ENCODE measurements around the gene CEMIP2.

Gene CEMIP2

DNA sequence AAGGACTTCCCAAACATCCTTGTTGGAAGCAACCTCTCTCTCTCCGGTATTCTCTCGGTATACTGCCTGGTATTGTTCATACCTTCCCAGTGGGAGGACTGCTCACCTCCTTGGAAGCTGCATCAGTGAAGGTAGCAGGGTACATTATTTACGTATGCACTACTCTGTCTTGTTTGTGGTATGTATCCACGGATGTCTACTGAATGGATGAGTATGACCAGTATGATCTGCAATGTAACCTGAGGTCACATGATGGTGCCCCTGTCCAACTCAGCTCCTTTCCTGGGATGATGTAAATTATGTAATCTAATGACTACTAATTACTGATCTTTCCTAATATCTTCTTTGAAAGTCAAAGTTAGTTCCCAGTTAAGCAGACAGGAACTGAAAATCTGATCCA is 32.1 kb downstream of the CEMIP2 start:
- no peaks in the 10 kb centered on the region for H3K27me3 ChIP-seq (ENCODE audit: control insufficient read depth in 1 of 2, insufficient read depth in 2 of 2, low read length in 2 of 2)
- peaks cover 5 to 11% of the 10 kb centered on the region in 2 donors for H3K36me3 ChIP-seq (ENCODE audit: control insufficient read depth in 2 of 2, insufficient read depth in 2 of 2, low read length in 2 of 2)
- H3K9me3 ChIP-seq (ENCODE audit: control insufficient read depth in 2 of 2, low read length in 2 of 2) = no peaks in the 10 kb centered on the region
- no peaks in the 10 kb centered on the region for H3K4me1 ChIP-seq (ENCODE audit: control insufficient read depth, insufficient read depth, low read length)
- no peak overlapping the region for H3K9ac ChIP-seq (ENCODE audit: low read length in 2 of 2)
- no peak overlapping the region for H3K4me3 ChIP-seq (ENCODE audit: low read length in 2 of 2)
- no peak overlapping the region for H3K27ac ChIP-seq (ENCODE audit: low read length)

DNA sequence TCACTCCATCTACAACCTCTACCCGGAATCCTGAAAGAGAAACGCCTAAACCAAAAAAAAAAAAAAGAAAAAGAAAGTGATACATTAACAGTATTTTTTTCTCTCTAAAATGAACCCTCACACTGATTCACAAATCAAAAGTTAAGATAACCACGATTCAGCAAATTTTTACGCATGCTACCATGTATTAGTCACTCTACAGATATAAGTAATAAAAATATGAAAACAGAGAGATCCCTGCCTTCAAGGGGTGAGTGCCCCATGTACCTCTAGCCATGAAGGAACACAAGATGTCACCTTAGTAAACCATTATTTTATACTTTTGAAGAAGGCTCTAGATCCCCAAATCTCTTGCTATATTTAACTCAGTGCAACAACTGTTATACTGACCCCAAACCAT is 33.4 kb downstream of the CEMIP2 start:
- H3K27me3 ChIP-seq (ENCODE audit: control insufficient read depth in 1 of 2, insufficient read depth in 2 of 2, low read length in 2 of 2) = no peaks in the 10 kb centered on the region
- no peaks in the 10 kb centered on the region for H3K9me3 ChIP-seq (ENCODE audit: control insufficient read depth in 2 of 2, low read length in 2 of 2)
- no peak overlapping the region for H3K9ac ChIP-seq (ENCODE audit: low read length in 2 of 2)
- H3K27ac ChIP-seq (ENCODE audit: low read length) = no peak overlapping the region
- H3K4me3 ChIP-seq (ENCODE audit: low read length in 2 of 2) = no peak overlapping the region
- H3K4me1 ChIP-seq (ENCODE audit: control insufficient read depth, insufficient read depth, low read length) = no peaks in the 10 kb centered on the region
- peaks cover 6 to 15% of the 10 kb centered on the region in 2 donors for H3K36me3 ChIP-seq (ENCODE audit: control insufficient read depth in 2 of 2, insufficient read depth in 2 of 2, low read length in 2 of 2)

DNA sequence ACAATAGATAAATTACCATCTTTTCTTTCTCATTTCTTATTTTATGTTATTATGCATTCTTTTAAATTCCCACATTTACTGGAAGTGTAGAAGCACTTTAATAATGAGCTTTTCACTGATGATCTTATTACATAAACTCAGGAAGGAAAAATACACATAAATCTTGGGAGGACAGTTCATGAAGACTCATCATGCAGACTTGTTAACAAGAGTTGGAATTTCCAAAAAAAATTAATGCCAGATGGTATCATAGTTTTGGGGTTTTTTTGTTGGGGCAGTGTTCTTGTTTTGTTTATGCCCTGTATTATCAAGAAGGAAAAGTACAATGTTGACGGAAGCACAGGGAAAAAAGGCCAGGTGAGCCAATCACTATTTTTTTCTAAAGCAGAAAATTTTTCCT is 35.1 kb downstream of the CEMIP2 start:
- Histone ChIP-seq H3K4me3 (ENCODE audit: low read length in 2 of 2) (no peak overlapping the region), H3K36me3 (ENCODE audit: control insufficient read depth in 2 of 2, insufficient read depth in 2 of 2, low read length in 2 of 2) (peaks cover 10 to 21% of the 10 kb centered on the region in 2 donors), H3K27ac (ENCODE audit: low read length) (no peak overlapping the region), H3K9me3 (ENCODE audit: control insufficient read depth in 2 of 2, low read length in 2 of 2) (no peaks in the 10 kb centered on the region), H3K4me1 (ENCODE audit: control insufficient read depth, insufficient read depth, low read length) (no peaks in the 10 kb centered on the region), H3K9ac (ENCODE audit: low read length in 2 of 2) (no peak overlapping the region), H3K27me3 (ENCODE audit: control insufficient read depth in 1 of 2, insufficient read depth in 2 of 2, low read length in 2 of 2) (no peaks in the 10 kb centered on the region)

DNA sequence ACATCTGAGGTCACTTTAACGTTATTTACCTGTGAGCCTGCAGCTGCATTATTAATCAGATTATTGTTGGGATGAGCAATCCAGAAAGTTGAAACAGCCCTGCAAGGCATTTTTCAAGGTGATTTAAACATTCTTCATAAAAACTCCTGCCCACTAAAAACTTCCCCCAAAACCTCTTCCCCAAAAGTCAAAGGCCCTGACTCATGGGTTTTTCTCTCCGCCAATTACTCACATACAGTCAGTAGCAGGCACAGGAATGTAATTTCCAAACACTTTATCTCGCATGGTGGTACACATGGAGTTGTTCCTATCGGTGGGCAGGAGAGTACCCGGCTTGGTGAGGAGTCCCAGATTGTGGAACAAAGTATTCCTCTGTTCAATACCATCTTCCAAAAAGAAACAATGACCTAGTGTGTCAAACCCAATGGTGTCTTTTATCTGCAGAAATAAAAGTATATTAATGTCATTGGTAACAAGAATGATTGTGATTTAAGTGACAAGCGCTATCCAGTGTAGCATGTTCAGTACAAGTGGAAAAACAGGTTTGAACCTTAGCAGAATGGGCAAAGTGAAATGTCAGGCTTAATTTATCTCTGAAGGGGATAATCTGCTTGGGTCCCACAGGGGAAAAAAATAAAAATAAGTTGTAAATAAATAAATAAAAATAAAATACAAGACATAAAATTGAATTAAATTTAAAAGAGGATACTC is 38.3 kb downstream of the CEMIP2 start:
- Histone ChIP-seq H3K9me3 (ENCODE audit: control insufficient read depth in 2 of 2, low read length in 2 of 2) (no peaks in the 10 kb centered on the region), H3K9ac (ENCODE audit: low read length in 2 of 2) (no peak overlapping the region), H3K27ac (ENCODE audit: low read length) (no peak overlapping the region), H3K4me1 (ENCODE audit: control insufficient read depth, insufficient read depth, low read length) (no peaks in the 10 kb centered on the region), H3K4me3 (ENCODE audit: low read length in 2 of 2) (no peak overlapping the region), H3K27me3 (ENCODE audit: control insufficient read depth in 1 of 2, insufficient read depth in 2 of 2, low read length in 2 of 2) (no peaks in the 10 kb centered on the region), H3K36me3 (ENCODE audit: control insufficient read depth in 2 of 2, insufficient read depth in 2 of 2, low read length in 2 of 2) (peaks cover 5 to 17% of the 10 kb centered on the region in 2 donors)

DNA sequence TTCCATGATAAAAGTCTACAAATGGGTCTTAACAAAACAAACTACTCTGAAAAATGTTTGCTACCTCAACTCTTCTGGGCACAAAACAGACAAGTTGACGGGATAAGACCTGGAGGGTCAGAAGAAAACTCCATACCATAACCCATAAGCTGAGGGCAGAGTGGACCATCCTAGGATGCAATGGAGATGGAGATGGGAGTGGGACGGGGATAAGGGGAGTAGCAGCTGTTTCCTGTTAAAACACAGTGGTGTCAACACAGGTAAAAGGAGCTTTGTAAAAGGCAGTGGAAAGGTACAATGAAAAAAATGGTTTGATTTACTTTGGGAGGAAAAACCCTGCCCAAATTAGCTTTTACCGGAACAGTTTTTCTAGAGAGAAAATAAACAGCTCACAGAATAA is 41.6 kb downstream of the CEMIP2 start:
- Histone ChIP-seq H3K27ac (ENCODE audit: low read length) (no peak overlapping the region), H3K9ac (ENCODE audit: low read length in 2 of 2) (no peak overlapping the region), H3K27me3 (ENCODE audit: control insufficient read depth in 1 of 2, insufficient read depth in 2 of 2, low read length in 2 of 2) (no peaks in the 10 kb centered on the region)

DNA sequence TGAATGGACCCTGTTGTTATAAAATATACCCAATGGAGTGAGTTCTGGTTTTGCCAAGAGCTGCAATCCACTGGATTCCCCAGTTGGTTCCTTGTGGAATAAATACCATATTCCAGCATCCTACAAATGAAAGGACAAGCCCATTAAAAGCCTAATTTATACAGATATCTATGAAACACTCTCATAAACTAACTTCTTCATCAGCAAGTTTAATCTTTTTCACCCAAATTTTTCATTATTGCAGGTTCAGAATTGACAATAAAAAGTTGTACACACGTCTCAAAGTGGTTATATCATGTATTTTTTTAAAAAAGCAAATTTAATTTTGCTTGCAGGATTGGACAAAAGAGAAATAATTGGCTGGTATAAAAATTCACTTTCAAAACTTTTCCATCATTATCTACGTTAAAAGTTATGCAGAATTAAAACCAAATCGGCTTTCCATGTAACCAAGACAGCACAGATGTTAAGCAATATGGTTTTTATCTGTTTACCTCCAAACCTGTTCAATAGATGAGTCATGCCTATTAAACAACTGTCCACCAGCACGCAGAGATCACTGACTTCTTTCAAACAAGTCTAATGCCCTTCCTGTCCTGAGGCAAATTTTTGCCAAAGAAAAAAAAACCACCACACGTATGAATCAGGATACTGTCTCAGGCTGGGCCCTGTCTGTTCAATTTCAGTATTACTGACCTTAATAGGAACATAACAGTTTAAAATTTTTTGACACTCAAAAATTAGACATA is 42.5 kb downstream of the CEMIP2 start:
- H3K27me3 ChIP-seq (ENCODE audit: control insufficient read depth in 1 of 2, insufficient read depth in 2 of 2, low read length in 2 of 2) = no peaks in the 10 kb centered on the region
- H3K4me1 ChIP-seq (ENCODE audit: control insufficient read depth, insufficient read depth, low read length) = no peaks in the 10 kb centered on the region
- no peak overlapping the region for H3K4me3 ChIP-seq (ENCODE audit: low read length in 2 of 2)
- H3K36me3 ChIP-seq (ENCODE audit: control insufficient read depth in 2 of 2, insufficient read depth in 2 of 2, low read length in 2 of 2) = peaks cover 7 to 22% of the 10 kb centered on the region in 2 donors
- no peaks in the 10 kb centered on the region for H3K9me3 ChIP-seq (ENCODE audit: control insufficient read depth in 2 of 2, low read length in 2 of 2)
- H3K27ac ChIP-seq (ENCODE audit: low read length) = no peak overlapping the region
- no peak overlapping the region for H3K9ac ChIP-seq (ENCODE audit: low read length in 2 of 2)

More for the DNA sequence above, 41.6 kb downstream of the CEMIP2 start:
- Histone ChIP-seq H3K4me3 (ENCODE audit: low read length in 2 of 2) (no peak overlapping the region), H3K36me3 (ENCODE audit: control insufficient read depth in 2 of 2, insufficient read depth in 2 of 2, low read length in 2 of 2) (peaks cover 5 to 26% of the 10 kb centered on the region in 2 donors), H3K9me3 (ENCODE audit: control insufficient read depth in 2 of 2, low read length in 2 of 2) (no peaks in the 10 kb centered on the region), H3K4me1 (ENCODE audit: control insufficient read depth, insufficient read depth, low read length) (no peaks in the 10 kb centered on the region)

DNA sequence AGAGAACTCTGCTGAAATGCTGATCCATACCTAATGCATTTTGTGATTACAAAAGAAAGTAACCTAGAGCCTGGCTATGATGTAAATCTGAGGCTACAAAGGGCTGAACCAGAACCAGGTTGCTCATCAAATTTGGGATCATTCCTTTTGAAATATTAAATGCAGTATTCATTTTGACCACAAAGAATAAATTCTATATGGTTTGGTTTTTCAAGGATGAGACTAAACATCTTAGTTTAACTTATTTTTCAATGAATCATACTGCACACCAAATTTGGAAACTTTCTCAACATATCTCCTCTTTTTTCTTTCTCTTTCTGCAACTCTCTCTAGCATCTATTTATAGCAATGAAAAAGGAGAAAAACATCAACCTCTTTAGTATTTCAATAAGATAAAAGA is 46.5 kb downstream of the CEMIP2 start:
- peaks cover 2 to 13% of the 10 kb centered on the region in 2 donors for H3K36me3 ChIP-seq (ENCODE audit: control insufficient read depth in 2 of 2, insufficient read depth in 2 of 2, low read length in 2 of 2)
- no peaks in the 10 kb centered on the region for H3K27me3 ChIP-seq (ENCODE audit: control insufficient read depth in 1 of 2, insufficient read depth in 2 of 2, low read length in 2 of 2)
- no peaks in the 10 kb centered on the region for H3K9me3 ChIP-seq (ENCODE audit: control insufficient read depth in 2 of 2, low read length in 2 of 2)
- no peaks in the 10 kb centered on the region for H3K4me1 ChIP-seq (ENCODE audit: control insufficient read depth, insufficient read depth, low read length)
- no peak overlapping the region for H3K9ac ChIP-seq (ENCODE audit: low read length in 2 of 2)
- no peak overlapping the region for H3K27ac ChIP-seq (ENCODE audit: low read length)
- no peak overlapping the region for H3K4me3 ChIP-seq (ENCODE audit: low read length in 2 of 2)

DNA sequence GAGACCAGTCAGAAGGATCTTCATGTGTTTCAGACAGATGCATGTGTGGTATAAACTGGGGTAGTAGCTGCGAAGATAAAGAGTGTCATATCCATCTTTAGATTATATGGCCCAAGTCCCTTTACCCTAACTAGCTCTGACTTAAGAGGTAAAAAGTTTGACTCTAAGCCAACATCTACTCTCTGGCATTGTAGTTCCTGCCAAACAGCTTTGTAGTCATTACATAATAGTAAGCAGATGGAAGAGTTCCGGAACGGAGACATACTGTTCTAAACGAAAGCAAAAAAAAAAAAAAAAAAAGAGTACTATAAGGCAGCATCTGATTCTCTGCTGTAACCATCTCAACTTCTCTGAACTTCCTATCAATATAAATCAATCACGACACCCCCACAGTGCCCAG is 48.8 kb downstream of the CEMIP2 start:
- no peaks in the 10 kb centered on the region for H3K4me1 ChIP-seq (ENCODE audit: control insufficient read depth, insufficient read depth, low read length)
- peak overlapping the region; percentile 25 for H3K27ac ChIP-seq (ENCODE audit: low read length)
- peaks cover 2 to 10% of the 10 kb centered on the region in 2 donors for H3K36me3 ChIP-seq (ENCODE audit: control insufficient read depth in 2 of 2, insufficient read depth in 2 of 2, low read length in 2 of 2)
- peak overlapping the region in 1 of 2 donors; percentile 30 for H3K4me3 ChIP-seq (ENCODE audit: low read length in 2 of 2)
- H3K27me3 ChIP-seq (ENCODE audit: control insufficient read depth in 1 of 2, insufficient read depth in 2 of 2, low read length in 2 of 2) = no peaks in the 10 kb centered on the region
- no peaks in the 10 kb centered on the region for H3K9me3 ChIP-seq (ENCODE audit: control insufficient read depth in 2 of 2, low read length in 2 of 2)
- H3K9ac ChIP-seq (ENCODE audit: low read length in 2 of 2) = peak overlapping the region in 1 of 2 donors; percentile 42

DNA sequence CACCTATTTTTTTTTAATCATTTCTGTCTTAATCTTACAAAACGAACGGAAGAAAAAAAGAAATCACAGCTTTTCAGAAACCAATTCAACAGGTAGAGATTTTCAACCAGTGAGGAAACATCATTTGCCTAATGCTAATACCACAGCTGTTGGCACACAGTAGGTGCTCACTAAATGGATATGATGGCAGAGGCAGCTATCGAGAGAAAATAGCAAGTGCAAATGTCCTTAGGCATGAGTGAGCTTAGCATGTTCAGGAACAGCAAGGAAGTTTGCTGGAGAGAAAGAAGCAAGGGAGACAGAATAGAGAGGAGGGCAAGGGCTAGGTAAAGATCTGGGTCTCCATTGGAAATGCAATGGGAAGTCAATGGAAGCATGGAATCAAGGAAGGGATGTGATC is 49.2 kb downstream of the CEMIP2 start:
- Histone ChIP-seq H3K36me3 (ENCODE audit: control insufficient read depth in 2 of 2, insufficient read depth in 2 of 2, low read length in 2 of 2) (peaks cover 2 to 10% of the 10 kb centered on the region in 2 donors), H3K27ac (ENCODE audit: low read length) (peak overlapping the region; percentile 25), H3K4me1 (ENCODE audit: control insufficient read depth, insufficient read depth, low read length) (no peaks in the 10 kb centered on the region), H3K9me3 (ENCODE audit: control insufficient read depth in 2 of 2, low read length in 2 of 2) (no peaks in the 10 kb centered on the region), H3K4me3 (ENCODE audit: low read length in 2 of 2) (no peak overlapping the region), H3K9ac (ENCODE audit: low read length in 2 of 2) (no peak overlapping the region), H3K27me3 (ENCODE audit: control insufficient read depth in 1 of 2, insufficient read depth in 2 of 2, low read length in 2 of 2) (no peaks in the 10 kb centered on the region)

DNA sequence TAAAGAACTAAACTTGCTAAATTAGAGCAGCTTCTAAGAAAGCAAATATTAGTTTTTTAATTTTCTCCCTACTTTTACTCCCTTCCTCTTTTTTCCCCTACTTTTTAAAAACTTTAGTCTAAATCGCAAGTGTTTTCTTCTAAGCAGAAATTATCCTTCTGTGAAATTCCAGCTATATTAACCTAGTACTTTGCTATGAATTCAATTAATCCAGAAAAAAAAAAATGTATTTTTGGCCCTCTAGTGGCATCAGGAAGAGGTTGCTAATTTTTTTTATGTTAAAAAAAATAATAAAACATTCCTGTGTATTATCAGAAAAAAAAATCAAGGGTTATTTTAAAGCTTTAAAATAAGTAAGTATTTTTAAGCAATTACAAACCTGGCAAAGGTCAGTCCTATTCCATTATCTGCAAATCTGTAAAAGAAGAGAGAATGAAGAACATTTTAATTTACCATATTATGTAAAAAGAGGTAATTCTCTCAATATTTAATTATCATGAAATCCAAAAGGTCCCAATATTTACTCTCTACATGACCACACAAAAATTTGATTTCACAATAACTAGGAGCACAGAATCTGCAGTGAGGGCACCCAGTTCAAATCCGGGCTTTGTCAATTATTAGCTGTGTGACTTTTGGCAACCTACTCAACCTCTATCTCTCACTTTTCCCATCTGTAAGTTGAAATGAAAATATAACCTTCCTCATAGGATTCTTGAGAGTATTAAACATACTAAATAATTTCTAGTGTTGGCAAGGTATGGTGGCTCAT is 52.0 kb downstream of the CEMIP2 start:
- H3K27me3 ChIP-seq (ENCODE audit: control insufficient read depth in 1 of 2, insufficient read depth in 2 of 2, low read length in 2 of 2) = no peaks in the 10 kb centered on the region
- H3K9ac ChIP-seq (ENCODE audit: low read length in 2 of 2) = no peak overlapping the region
- H3K36me3 ChIP-seq (ENCODE audit: control insufficient read depth in 2 of 2, insufficient read depth in 2 of 2, low read length in 2 of 2) = peaks cover 5 to 9% of the 10 kb centered on the region in 2 donors
- no peak overlapping the region for H3K4me3 ChIP-seq (ENCODE audit: low read length in 2 of 2)
- H3K27ac ChIP-seq (ENCODE audit: low read length) = no peak overlapping the region
- H3K4me1 ChIP-seq (ENCODE audit: control insufficient read depth, insufficient read depth, low read length) = no peaks in the 10 kb centered on the region
- H3K9me3 ChIP-seq (ENCODE audit: control insufficient read depth in 2 of 2, low read length in 2 of 2) = no peaks in the 10 kb centered on the region
